DOHH2 (cell line): Measurements from ENCODE around the gene PDCD5.

Experiments used
- CTCF ChIP-seq: fragments of 200-600 bp; sonication (generic); IDR thresholded peaks from one replicate; pipeline ENCODE4 v1.5.1; 2014; ENCODE audit warnings: antibody characterized with exemption, mild to moderate bottlenecking, low read depth, low read length; ENCODE audit not compliant: poor library complexity, severe bottlenecking
- EZH2phosphoT487 ChIP-seq: fragments of 200-600 bp; sonication (generic); IDR thresholded peaks from 2 replicates; pipeline ENCODE4 v1.6.1; 2017; ENCODE audit warnings: borderline replicate concordance, mild to moderate bottlenecking, antibody characterized with exemption, low read length, moderate library complexity, mixed read lengths

GRCh38 chr19:32542477-32543108 lies 38.4 kb upstream of the PDCD5 start:
- TF ChIP-seq CTCF (no peak), EZH2phosphoT487 (no peak)
